ENCODE results near the gene SPTY2D1.
"Not testable (repeated sequence)": the region's sequence is repeated elsewhere in the genome, so short reads cannot be mapped to it uniquely, and the experiment has no call there.

The SPTY2D1 gene

GRCh38 chr11:18634140-18635032, at the start of gene SPTY2D1:
Gene SPTY2D1, minus strand, starts transcription at chr11:18634342. Its CDS starts 85 bp downstream, at chr11:18634257.
- no peak for TF ChIP-seq ZFX (IDR thresholded peaks at IDR 0.05)
- TF ChIP-seq CTCF (conservative IDR thresholded peaks at IDR 0.05): no peak
- H3K27ac ChIP-seq: peak within 1 kb of the TSS; percentile 83

- TF ChIP-seq CTCF (conservative IDR thresholded peaks at IDR 0.05): no peak
- TF ChIP-seq ZFX (IDR thresholded peaks at IDR 0.05): no peak
- no peak overlapping the region for H3K27ac ChIP-seq
These were observed 48.3 kb upstream of the SPTY2D1 start for GRCh38 chr11:18682466-18682865.

GRCh38 chr11:18681949-18682348, 47.8 kb upstream of the SPTY2D1 start:
- not testable (repeated sequence) for H3K27ac ChIP-seq

GRCh38 chr11:18677560-18677959, 43.4 kb upstream of the SPTY2D1 start:
- H3K27ac ChIP-seq: no peak overlapping the region
- TF ChIP-seq CTCF (conservative IDR thresholded peaks at IDR 0.05): no peak

GRCh38 chr11:18676803-18677202, 42.7 kb upstream of the SPTY2D1 start:
- TF ChIP-seq CTCF (conservative IDR thresholded peaks at IDR 0.05) (no peak), ZFX (IDR thresholded peaks at IDR 0.05) (no peak)

GRCh38 chr11:18672209-18672608, 38.1 kb upstream of the SPTY2D1 start:
- not testable (repeated sequence) for H3K27ac ChIP-seq

More at GRCh38 chr11:18676803-18677202, 42.7 kb upstream of the SPTY2D1 start:
- H3K27ac ChIP-seq: no peak overlapping the region

- TF ChIP-seq ZFX (IDR thresholded peaks at IDR 0.05): no peak
- no peak overlapping the region for H3K27ac ChIP-seq
These were observed 37.1 kb upstream of the SPTY2D1 start for GRCh38 chr11:18671246-18671645.

- TF ChIP-seq CTCF (conservative IDR thresholded peaks at IDR 0.05) (no peak), ZFX (IDR thresholded peaks at IDR 0.05) (no peak)
- no peak overlapping the region for H3K27ac ChIP-seq
These were observed 35.6 kb upstream of the SPTY2D1 start for GRCh38 chr11:18669711-18670110.

GRCh38 chr11:18669219-18669596, 35.1 kb upstream of the SPTY2D1 start:
- H3K27ac ChIP-seq: no peak overlapping the region
- TF ChIP-seq ZFX (IDR thresholded peaks at IDR 0.05) (no peak), CTCF (conservative IDR thresholded peaks at IDR 0.05) (no peak)

Measured in C4-2B (cell line).